ENCODE data around the gene CYP27B1. TPM values are rescaled to one million over a fixed set of nuclear protein-coding genes. Genes with fewer than 3 reads are reported as not detected.

CYP27B1 gene
- total and polyA plus RNA-seq, 9 of the 15 experiments (the other 6 are each of a cell fraction or from before 2014, with no cell fraction given): 0.18 to 4.2 (median 1.8) TPM

DNA sequence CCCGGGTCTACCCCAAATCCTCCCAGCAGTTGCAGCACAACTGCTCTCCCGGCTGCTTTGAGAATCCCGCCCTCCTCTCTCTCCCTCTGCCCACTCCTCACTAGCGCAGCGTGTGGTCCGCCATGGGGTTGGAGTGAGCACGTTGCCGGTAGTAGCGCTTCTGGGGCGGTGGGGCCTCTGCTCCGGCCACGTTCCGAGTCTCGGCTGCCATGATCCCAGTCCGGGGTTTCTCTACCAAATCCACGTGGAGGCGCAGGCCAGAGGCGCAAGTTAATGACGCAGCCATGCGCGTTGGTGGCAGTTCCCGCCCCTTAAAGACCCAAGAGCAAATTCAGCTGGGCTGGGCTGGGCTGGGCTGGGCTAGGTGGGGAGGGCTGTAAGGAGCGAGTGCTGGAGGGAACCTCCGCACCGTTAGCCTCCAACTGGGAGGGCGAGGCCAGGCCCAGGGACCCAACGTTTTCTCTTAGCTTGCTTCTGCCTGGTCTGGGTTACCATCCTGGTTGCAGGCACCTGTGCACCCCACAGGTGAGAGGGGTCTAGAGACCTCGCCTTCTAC, 5.1 kb upstream of the CYP27B1 start, which contains the start of gene METTL1 (continued):
- TF ChIP-seq, protein P1, sequence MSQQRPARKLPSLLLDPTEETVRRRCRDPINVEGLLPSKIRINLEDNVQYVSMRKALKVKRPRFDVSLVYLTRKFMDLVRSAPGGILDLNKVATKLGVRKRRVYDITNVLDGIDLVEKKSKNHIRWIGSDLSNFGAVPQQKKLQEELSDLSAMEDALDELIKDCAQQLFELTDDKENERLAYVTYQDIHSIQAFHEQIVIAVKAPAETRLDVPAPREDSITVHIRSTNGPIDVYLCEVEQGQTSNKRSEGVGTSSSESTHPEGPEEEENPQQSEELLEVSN (IDR thresholded peaks at IDR 0.05; ENCODE audit: borderline replicate concordance in 1 of 2, extremely low read depth in 1 of 2, insufficient read depth in 1 of 2, insufficient read length in 1 of 2, low read depth in 1 of 2, low read length in 1 of 2, poor library complexity in 1 of 2, severe bottlenecking in 1 of 2): peak in 1 of 2 experiments; percentile 53
- TF ChIP-seq ARID1B (IDR thresholded peaks at IDR 0.05) (peak; percentile 59), ZNF584 (CRISPR knock-in tag; IDR thresholded peaks at IDR 0.05; ENCODE audit: low read depth) (no peak), HNRNPL (IDR thresholded peaks at IDR 0.05; ENCODE audit: low read depth, low read length) (no peak), RFX5 (IDR thresholded peaks at IDR 0.05; ENCODE audit: low read depth, low read length) (no peak), LEF1 (IDR thresholded peaks at IDR 0.05) (peak; percentile 62; the same call in 1 of the 2 replicates), CREBBP (IDR thresholded peaks at IDR 0.05; ENCODE audit: low read depth, low read length) (no peak), ZFX (CRISPR knock-in tag; IDR thresholded peaks at IDR 0.05) (peak; percentile 97), HDAC3 (IDR thresholded peaks at IDR 0.05; ENCODE audit: borderline replicate concordance, partially characterized antibody) (peak; percentile 71), ZNF232 (CRISPR knock-in tag; IDR thresholded peaks at IDR 0.05) (no peak), EGR1 (conservative IDR thresholded peaks at IDR 0.05) (peak; percentile 84), ZNF668 (CRISPR knock-in tag; IDR thresholded peaks at IDR 0.05) (no peak)
- TF ChIP-seq, protein P2, sequence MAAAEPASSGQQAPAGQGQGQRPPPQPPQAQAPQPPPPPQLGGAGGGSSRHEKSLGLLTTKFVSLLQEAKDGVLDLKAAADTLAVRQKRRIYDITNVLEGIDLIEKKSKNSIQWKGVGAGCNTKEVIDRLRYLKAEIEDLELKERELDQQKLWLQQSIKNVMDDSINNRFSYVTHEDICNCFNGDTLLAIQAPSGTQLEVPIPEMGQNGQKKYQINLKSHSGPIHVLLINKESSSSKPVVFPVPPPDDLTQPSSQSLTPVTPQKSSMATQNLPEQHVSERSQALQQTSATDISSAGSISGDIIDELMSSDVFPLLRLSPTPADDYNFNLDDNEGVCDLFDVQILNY (CRISPR knock-in tag; IDR thresholded peaks at IDR 0.05): peak; percentile 74; the same call in 1 of the 2 replicates
- TF ChIP-seq, protein P3, sequence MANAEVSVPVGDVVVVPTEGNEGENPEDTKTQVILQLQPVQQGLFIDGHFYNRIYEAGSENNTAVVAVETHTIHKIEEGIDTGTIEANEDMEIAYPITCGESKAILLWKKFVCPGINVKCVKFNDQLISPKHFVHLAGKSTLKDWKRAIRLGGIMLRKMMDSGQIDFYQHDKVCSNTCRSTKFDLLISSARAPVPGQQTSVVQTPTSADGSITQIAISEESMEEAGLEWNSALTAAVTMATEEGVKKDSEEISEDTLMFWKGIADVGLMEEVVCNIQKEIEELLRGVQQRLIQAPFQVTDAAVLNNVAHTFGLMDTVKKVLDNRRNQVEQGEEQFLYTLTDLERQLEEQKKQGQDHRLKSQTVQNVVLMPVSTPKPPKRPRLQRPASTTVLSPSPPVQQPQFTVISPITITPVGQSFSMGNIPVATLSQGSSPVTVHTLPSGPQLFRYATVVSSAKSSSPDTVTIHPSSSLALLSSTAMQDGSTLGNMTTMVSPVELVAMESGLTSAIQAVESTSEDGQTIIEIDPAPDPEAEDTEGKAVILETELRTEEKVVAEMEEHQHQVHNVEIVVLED (CRISPR knock-in tag; IDR thresholded peaks at IDR 0.05): 0 out of 2 replicates have a peak, but pooled peaks have one; percentile 20
- TF ChIP-seq, protein P4, sequence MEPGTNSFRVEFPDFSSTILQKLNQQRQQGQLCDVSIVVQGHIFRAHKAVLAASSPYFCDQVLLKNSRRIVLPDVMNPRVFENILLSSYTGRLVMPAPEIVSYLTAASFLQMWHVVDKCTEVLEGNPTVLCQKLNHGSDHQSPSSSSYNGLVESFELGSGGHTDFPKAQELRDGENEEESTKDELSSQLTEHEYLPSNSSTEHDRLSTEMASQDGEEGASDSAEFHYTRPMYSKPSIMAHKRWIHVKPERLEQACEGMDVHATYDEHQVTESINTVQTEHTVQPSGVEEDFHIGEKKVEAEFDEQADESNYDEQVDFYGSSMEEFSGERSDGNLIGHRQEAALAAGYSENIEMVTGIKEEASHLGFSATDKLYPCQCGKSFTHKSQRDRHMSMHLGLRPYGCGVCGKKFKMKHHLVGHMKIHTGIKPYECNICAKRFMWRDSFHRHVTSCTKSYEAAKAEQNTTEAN (CRISPR knock-in tag; IDR thresholded peaks at IDR 0.05): no peak
- TF ChIP-seq, protein P5, sequence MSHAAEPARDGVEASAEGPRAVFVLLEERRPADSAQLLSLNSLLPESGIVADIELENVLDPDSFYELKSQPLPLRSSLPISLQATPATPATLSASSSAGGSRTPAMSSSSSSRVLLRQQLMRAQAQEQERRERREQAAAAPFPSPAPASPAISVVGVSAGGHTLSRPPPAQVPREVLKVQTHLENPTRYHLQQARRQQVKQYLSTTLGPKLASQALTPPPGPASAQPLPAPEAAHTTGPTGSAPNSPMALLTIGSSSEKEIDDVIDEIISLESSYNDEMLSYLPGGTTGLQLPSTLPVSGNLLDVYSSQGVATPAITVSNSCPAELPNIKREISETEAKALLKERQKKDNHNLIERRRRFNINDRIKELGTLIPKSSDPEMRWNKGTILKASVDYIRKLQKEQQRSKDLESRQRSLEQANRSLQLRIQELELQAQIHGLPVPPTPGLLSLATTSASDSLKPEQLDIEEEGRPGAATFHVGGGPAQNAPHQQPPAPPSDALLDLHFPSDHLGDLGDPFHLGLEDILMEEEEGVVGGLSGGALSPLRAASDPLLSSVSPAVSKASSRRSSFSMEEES (CRISPR knock-in tag; IDR thresholded peaks at IDR 0.05): no peak
- TF ChIP-seq, protein P6, sequence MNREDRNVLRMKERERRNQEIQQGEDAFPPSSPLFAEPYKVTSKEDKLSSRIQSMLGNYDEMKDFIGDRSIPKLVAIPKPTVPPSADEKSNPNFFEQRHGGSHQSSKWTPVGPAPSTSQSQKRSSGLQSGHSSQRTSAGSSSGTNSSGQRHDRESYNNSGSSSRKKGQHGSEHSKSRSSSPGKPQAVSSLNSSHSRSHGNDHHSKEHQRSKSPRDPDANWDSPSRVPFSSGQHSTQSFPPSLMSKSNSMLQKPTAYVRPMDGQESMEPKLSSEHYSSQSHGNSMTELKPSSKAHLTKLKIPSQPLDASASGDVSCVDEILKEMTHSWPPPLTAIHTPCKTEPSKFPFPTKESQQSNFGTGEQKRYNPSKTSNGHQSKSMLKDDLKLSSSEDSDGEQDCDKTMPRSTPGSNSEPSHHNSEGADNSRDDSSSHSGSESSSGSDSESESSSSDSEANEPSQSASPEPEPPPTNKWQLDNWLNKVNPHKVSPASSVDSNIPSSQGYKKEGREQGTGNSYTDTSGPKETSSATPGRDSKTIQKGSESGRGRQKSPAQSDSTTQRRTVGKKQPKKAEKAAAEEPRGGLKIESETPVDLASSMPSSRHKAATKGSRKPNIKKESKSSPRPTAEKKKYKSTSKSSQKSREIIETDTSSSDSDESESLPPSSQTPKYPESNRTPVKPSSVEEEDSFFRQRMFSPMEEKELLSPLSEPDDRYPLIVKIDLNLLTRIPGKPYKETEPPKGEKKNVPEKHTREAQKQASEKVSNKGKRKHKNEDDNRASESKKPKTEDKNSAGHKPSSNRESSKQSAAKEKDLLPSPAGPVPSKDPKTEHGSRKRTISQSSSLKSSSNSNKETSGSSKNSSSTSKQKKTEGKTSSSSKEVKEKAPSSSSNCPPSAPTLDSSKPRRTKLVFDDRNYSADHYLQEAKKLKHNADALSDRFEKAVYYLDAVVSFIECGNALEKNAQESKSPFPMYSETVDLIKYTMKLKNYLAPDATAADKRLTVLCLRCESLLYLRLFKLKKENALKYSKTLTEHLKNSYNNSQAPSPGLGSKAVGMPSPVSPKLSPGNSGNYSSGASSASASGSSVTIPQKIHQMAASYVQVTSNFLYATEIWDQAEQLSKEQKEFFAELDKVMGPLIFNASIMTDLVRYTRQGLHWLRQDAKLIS (CRISPR knock-in tag; IDR thresholded peaks at IDR 0.05): peak; percentile 64; the same call in 1 of the 2 replicates
